ENCODE results near the gene ERBB3.

The ERBB3 gene

GRCh38 chr12:56130876-56131275, 50.9 kb downstream of the ERBB3 start:
- no peak for DNase-seq (ENCODE audit: low read depth in 2 of 2)

GRCh38 chr12:56134897-56135296, 54.9 kb downstream of the ERBB3 start:
- DNase-seq (ENCODE audit: low read depth in 2 of 2), result no peak

GRCh38 chr12:56137853-56138571, 58.0 kb downstream of the ERBB3 start:
- no peak for DNase-seq (ENCODE audit: low read depth in 2 of 2)

- DNase-seq (ENCODE audit: low read depth in 2 of 2), result no peak
Measured at GRCh38 chr12:56141946-56142784, 62.2 kb downstream of the ERBB3 start.

GRCh38 chr12:56143217-56143616, 63.3 kb downstream of the ERBB3 start:
- no peak for DNase-seq (ENCODE audit: low read depth in 2 of 2)

- no peak for DNase-seq (ENCODE audit: low read depth in 2 of 2)
Measured at GRCh38 chr12:56143870-56144269, 63.9 kb downstream of the ERBB3 start.

- DNase-seq (ENCODE audit: low read depth in 2 of 2), result no peak
Measured at GRCh38 chr12:56145217-56145616, 65.3 kb downstream of the ERBB3 start.

- no peak for DNase-seq (ENCODE audit: low read depth in 2 of 2)
Measured at GRCh38 chr12:56146492-56147460, 66.8 kb downstream of the ERBB3 start.

GRCh38 chr12:56150563-56150962, 70.6 kb downstream of the ERBB3 start:
- no peak for DNase-seq (ENCODE audit: low read depth in 2 of 2)

- peak; percentile 57 to 62 for DNase-seq (ENCODE audit: low read depth in 2 of 2)
Measured at GRCh38 chr12:56151672-56152131, 71.7 kb downstream of the ERBB3 start.

- DNase-seq (ENCODE audit: low read depth in 2 of 2), result peak; percentile 91 to 94
Measured at GRCh38 chr12:56152132-56152755, 72.3 kb downstream of the ERBB3 start, which contains the start of gene MYL6B. TSS of gene MYL6B (plus strand) at chr12:56152587. CDS start at chr12:56153919, 1,332 bp downstream.

All from activated CD4-positive, alpha-beta T cell treated with anti-CD3 and anti-CD28 coated beads for 24 hours (primary cell).